HG03457 (cell line): ENCODE data around the gene MED27.
"Not testable (repeated sequence)": the region's sequence is repeated elsewhere in the genome, so short reads cannot be mapped to it uniquely, and the experiment has no call there.

Experiments used
- ATAC-seq: cut with Tn5 transposase; IDR thresholded peaks from one replicate; pipeline ENCODE4 v1.9.1; 2021; ENCODE audit warnings: moderate number of reproducible peaks; ENCODE audit not compliant: unreplicated experiment

The MED27 gene

DNA sequence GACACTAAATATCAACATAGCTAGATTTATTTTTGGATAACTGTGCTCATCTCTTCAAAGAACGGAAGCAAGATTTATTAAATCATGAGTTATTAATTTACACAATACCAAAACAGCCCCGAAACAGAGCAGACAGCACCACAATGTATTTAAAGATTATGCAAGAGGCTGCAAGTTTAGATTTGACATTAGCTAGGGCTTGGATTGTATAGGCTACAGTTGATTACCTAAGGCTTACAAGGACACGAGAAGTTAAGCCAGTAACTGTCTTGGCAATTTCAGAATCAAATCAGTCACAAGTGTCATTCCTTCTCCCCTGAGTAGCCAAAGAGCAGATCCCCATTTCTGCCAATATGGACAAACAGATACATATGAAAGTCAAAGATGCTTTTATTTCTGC, 152.6 kb downstream of the MED27 start:
- ATAC-seq = no peak

DNA sequence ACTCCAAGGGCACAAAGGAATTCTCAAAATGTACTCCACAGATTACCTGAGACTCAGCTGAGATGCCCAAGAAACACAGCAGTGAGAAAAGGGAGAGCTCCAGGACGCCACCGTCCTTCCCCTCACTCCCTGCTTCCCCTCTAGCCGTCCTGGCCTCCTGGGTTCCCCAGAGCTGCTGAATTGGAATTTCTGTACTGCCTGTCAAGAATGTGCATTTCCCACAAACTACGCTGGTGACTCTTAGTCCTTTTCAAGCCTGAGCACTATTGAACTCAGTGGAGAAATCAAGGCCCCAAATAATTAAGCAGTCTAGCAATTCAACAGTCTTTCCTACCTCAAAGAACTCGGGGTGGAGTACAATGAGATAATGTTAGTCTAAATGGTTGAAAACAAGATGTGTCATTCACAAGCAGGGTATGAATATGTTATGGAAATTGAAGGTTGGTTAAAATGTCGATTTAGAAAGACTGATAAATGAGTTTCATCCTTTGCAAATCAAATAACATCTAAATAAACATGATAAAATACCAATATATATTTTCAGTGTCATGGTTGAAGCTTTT, 153.2 kb downstream of the MED27 start:
- ATAC-seq = no peak

GRCh38 chr9:131925677-131926177, 153.9 kb downstream of the MED27 start:
- ATAC-seq = no peak

GRCh38 chr9:131923766-131924165, 155.9 kb downstream of the MED27 start:
- ATAC-seq = no peak

- no peak for ATAC-seq
These were observed 156.5 kb downstream of the MED27 start for GRCh38 chr9:131923132-131923671.

- ATAC-seq = not testable (repeated sequence)
These were observed 158.0 kb downstream of the MED27 start for GRCh38 chr9:131921635-131922034.

- no peak for ATAC-seq
These were observed 160.5 kb downstream of the MED27 start for GRCh38 chr9:131919216-131919615.

- no peak for ATAC-seq
These were observed 161.2 kb downstream of the MED27 start for GRCh38 chr9:131918481-131918880.

- no peak for ATAC-seq
These were observed 162.7 kb downstream of the MED27 start for GRCh38 chr9:131917009-131917408.

GRCh38 chr9:131915181-131915580, 164.5 kb downstream of the MED27 start:
- ATAC-seq = no peak

- ATAC-seq = no peak
These were observed 167.0 kb downstream of the MED27 start for GRCh38 chr9:131912671-131913070.

- ATAC-seq = no peak
These were observed 167.6 kb downstream of the MED27 start for GRCh38 chr9:131912069-131912468.

- ATAC-seq = no peak
These were observed 169.1 kb downstream of the MED27 start for GRCh38 chr9:131910572-131910971.

DNA sequence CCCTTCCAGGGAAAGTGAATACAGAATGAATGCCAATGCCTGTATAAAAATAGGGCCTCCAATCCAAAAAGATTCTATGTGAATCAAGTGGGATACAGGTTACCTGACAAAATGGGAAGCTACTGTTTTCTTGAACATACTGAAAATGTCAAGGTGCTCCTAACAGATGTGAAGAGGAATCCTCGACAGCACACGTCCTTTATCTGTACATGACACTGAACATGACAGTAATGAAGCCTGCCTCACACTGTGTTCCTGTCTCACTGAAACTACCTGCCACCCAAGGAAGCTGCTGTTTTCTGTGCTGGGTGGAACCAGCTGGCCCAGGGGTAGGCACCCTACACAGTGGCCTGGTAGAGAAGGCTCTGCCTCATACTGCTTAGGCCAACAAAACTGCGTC, 174.5 kb downstream of the MED27 start:
- no peak for ATAC-seq

DNA sequence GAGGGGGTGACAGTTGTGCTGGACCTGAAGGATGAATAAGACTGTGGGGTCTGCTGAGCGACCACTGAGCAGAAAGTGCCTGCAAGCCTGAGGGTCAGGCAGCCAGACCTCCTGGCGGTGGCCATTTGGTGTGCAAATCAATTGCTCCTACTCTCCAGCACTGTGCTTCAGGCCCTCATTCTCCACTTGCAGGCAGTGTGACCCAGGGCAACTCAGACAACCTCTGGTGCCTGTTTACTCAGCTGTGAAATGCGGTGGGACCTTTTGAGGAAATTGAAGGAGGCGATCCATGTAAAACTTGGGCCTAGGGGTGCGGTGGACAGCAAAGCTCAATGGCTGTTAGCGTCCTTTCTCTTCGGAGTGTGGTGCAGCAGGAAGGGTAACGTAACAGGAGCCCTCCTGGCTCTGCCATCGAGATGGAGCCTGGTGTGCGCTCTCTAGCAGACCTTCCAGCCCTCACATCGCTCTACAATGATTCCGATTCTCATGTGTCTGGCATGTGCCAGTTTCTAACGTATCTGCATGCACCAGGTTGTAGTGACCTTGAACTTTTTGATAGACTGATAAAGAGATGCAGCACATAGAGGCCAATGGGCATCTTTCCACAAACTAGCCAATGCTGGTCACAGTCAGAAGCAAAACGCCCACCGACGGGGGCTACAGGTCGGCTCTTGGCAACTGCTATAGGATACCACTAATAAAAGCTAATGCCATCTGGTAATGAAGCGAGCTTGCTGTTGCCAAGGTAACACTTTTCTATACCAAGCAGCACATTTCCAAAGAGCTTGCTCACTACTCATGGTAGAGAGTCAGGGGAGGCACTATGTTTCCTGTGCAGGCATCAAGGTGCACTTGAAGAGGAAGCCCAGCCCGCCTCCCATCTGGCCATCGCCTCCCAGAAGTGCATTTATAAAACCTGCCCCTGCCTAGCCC, 180.1 kb downstream of the MED27 start:
- no peak for ATAC-seq

DNA sequence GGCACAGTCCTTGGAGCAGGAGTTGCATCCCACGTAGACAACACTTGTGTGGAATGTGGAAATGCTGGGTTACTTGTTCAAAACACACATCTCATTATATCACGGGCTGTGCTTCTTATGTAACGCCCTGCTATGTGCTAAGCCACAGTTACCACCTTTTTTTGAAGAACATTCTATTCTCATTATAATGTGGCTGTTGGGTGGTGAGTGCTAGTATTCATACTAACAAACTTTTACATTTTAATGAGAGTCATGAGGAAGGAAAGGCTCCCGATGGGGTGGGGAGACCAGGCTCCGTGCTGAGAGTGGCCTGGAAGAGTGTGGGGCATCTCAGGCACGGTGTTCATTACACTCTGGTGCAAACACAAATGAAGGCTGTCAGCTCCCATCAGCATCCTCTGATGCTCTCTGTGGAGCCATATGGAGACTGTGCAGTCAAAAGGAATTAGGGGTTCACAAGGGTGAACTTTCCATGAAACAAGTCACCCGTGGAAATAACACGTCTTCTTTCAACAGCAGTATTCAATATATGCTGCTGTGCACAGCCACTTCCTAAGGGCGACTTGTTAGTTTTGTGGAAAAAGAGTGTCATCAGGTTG, 186.7 kb downstream of the MED27 start:
- ATAC-seq = no peak

DNA sequence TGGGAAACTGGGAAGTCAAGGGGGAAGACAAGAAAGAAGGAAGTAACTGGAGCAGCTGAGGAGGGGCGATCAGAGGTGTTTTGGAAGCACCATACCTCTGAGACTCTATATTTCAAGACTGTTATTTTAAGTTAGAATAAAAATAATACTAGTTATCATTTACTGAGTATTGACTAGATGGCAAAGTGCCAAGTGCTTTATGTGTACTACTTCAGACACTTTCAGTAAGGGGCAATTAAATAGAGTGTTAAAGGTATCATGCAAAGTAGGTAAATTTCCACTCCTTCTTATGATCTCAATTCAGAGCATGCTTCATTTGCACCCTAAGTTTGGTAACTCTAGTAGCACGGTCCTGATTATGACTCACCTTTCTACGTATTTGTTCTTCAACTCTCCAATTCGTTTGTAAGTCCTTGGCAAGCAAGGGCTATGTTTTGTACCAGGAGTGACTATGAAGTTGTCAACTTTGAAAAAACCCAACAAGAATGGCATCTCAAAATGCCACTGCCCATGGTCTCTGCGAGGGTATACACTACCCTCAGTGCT, 187.4 kb downstream of the MED27 start:
- ATAC-seq = no peak

- ATAC-seq = no peak
These were observed 188.1 kb downstream of the MED27 start for GRCh38 chr9:131891598-131891997.

DNA sequence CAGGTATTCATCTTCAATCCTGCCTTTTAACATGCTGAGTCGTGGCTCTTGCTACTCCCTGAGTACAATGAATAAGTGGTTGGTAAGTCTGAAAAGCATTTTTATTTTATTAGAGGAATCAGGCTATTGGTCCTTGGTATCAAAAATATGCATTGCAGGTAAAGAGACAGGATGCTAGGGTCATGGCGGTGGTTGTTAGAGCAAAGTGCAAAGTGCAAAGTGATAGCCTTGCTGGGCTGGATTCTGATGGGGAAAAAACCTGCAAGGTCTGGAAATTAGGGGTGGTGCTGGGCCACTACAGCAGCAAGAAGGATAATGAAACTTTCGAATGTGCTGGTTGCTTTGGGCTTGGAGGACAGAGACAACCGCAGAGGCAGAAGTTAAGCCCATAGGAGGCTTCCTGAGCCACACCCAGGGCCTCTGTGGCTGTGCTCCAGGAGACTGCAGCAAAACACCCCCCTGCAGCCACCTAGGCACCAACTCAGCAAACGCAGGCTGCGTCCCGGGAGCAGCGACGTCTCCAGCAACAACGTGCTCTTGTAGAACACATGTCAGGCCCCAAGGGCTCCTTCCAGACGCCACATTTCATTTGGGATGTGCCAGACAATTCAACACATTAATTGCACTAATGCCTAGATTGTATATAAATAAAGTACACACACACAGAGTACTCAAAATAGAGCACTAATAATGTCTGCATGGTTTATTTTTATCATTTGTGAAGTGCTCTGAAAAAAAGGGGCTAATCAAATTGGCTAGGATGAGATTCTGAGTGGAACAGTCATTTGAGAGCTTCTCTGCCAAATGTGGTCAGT, 190.0 kb downstream of the MED27 start:
- no peak for ATAC-seq

DNA sequence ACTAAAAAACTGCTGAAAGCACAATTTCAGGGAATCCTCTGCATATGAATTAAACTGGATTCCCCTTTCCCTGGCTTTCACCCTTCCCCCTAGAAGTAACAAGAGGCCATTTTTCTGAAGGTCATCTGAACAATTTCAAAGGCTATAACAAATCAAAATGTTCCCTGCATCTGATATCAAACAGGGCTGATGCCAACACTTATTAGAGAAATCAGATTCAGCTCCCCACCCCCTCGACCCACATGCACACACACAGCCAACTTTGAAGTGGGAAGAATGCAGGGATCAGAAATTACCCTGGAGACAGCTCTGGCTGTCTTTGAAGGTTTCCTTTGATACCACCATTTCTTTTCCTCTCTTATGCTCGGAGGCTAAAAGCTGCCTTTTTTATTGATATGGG, 190.7 kb downstream of the MED27 start:
- ATAC-seq = no peak
